OCI-LY1 (cell line): ENCODE results near the gene CDK11A.

Experiments used
- H2AFZ ChIP-seq: fragments of 200-600 bp; sonication (generic), shearing (Covaris generic); 2 replicates; pipeline ENCODE4 v1.6.0; 2014; ENCODE audit warnings: antibody characterized with exemption, mild to moderate bottlenecking, low read length
- H3F3A ChIP-seq: fragments of 200-600 bp; sonication (generic), shearing (Covaris generic); 2 replicates; pipeline ENCODE4 v1.6.0; 2014; ENCODE audit warnings: mild to moderate bottlenecking, antibody characterized with exemption, low read length, moderate library complexity; ENCODE audit not compliant: insufficient read depth
- H3K27ac ChIP-seq: fragments of 200-600 bp; sonication (generic); 2 replicates; pipeline ENCODE4 v1.5.1; 2014; ENCODE audit warnings: low read length, mixed run types, mild to moderate bottlenecking, low read depth; ENCODE audit not compliant: poor library complexity, severe bottlenecking
- H3K27me3 ChIP-seq: fragments of 200-600 bp; sonication (generic); 2 replicates; pipeline ENCODE4 v1.6.0; 2014; ENCODE audit warnings: antibody characterized with exemption, mild to moderate bottlenecking, low read length, moderate library complexity; ENCODE audit not compliant: insufficient read depth
- H3K36me3 ChIP-seq: fragments of 200-600 bp; sonication (generic); 2 replicates; pipeline ENCODE4 v1.6.1; 2014; ENCODE audit warnings: mild to moderate bottlenecking, antibody characterized with exemption, low read length, moderate library complexity, mixed read lengths; ENCODE audit not compliant: insufficient read depth
- H3K4me1 ChIP-seq: fragments of 200-600 bp; sonication (generic); 2 replicates; pipeline ENCODE4 v1.5.1; 2014; ENCODE audit warnings: mild to moderate bottlenecking, low read length, moderate library complexity; ENCODE audit not compliant: insufficient read depth, severe bottlenecking
- H3K4me2 ChIP-seq: fragments of 200-600 bp; sonication (generic), shearing (Covaris generic); 2 replicates; pipeline ENCODE4 v1.6.1; 2014; ENCODE audit warnings: low read length
- H3K4me3 ChIP-seq: fragments of 200-600 bp; sonication (generic); 2 replicates; pipeline ENCODE4 v1.5.1; 2014; ENCODE audit warnings: low read length, low read depth, mild to moderate bottlenecking, mixed read lengths; ENCODE audit not compliant: poor library complexity, severe bottlenecking
- H3K79me2 ChIP-seq: fragments of 200-600 bp; shearing (Covaris generic); 2 replicates; pipeline ENCODE4 v1.6.1; 2016; ENCODE audit warnings: mixed run types, low read length, mixed read lengths; ENCODE audit not compliant: insufficient read depth
- H3K9ac ChIP-seq: fragments of 200-600 bp; sonication (generic), shearing (Covaris generic); 2 replicates; pipeline ENCODE4 v1.6.1; 2014; ENCODE audit warnings: mild to moderate bottlenecking, low read length, mixed read lengths
- H3K9me2 ChIP-seq: fragments of 200-600 bp; sonication (generic), shearing (Covaris generic); 2 replicates; pipeline ENCODE4 v1.6.1; 2014; ENCODE audit warnings: low read depth, mild to moderate bottlenecking, low read length, mixed read lengths
- H3K9me3 ChIP-seq: fragments of 200-600 bp; shearing (Covaris generic); 2 replicates; pipeline ENCODE4 v1.6.1; 2014; ENCODE audit warnings: low read length, mixed read lengths
- H4K20me1 ChIP-seq: fragments of 200-600 bp; sonication (generic), shearing (Covaris generic); 2 replicates; pipeline ENCODE4 v1.6.0; 2016; ENCODE audit warnings: mild to moderate bottlenecking, low read length; ENCODE audit not compliant: insufficient read depth
- EZH2 ChIP-seq: fragments of 200-600 bp; sonication (generic), shearing (Covaris generic); IDR thresholded peaks from 2 replicates; pipeline ENCODE4 v1.8.0; 2017; ENCODE audit warnings: borderline replicate concordance, mixed run types, mild to moderate bottlenecking, antibody characterized with exemption, low read length, moderate library complexity, mixed read lengths
- TF ChIP-seq, protein P1 (sequence below): fragments of 200-600 bp; sonication (generic), shearing (Covaris generic); IDR thresholded peaks from 2 replicates; pipeline ENCODE4 v1.5.1; 2017; ENCODE audit warnings: mild to moderate bottlenecking, antibody characterized with exemption, low read length, moderate library complexity, mixed read lengths

Gene CDK11A

GRCh38 chr1:1760345-1760650 lies 36.1 kb upstream of the CDK11A start:
- Histone ChIP-seq H3K9me2 (no peaks in the 10 kb centered on the region), H3K4me2 (no peak overlapping the region), H3K9ac (no peak overlapping the region), H3K36me3 (peaks cover 97% of the 10 kb centered on the region), H3K9me3 (no peaks in the 10 kb centered on the region), H3K79me2 (peaks cover 10% of the 10 kb centered on the region), H2AFZ (no peak overlapping the region), H3K4me1 (peaks cover 4% of the 10 kb centered on the region), H3K27ac (no peak overlapping the region), H3K4me3 (no peak overlapping the region), H4K20me1 (no peaks in the 10 kb centered on the region), H3F3A (no peaks in the 10 kb centered on the region), H3K27me3 (no peaks in the 10 kb centered on the region)
- no peak for TF ChIP-seq EZH2
- TF ChIP-seq, protein P1, sequence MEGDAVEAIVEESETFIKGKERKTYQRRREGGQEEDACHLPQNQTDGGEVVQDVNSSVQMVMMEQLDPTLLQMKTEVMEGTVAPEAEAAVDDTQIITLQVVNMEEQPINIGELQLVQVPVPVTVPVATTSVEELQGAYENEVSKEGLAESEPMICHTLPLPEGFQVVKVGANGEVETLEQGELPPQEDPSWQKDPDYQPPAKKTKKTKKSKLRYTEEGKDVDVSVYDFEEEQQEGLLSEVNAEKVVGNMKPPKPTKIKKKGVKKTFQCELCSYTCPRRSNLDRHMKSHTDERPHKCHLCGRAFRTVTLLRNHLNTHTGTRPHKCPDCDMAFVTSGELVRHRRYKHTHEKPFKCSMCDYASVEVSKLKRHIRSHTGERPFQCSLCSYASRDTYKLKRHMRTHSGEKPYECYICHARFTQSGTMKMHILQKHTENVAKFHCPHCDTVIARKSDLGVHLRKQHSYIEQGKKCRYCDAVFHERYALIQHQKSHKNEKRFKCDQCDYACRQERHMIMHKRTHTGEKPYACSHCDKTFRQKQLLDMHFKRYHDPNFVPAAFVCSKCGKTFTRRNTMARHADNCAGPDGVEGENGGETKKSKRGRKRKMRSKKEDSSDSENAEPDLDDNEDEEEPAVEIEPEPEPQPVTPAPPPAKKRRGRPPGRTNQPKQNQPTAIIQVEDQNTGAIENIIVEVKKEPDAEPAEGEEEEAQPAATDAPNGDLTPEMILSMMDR = no peak

DNA sequence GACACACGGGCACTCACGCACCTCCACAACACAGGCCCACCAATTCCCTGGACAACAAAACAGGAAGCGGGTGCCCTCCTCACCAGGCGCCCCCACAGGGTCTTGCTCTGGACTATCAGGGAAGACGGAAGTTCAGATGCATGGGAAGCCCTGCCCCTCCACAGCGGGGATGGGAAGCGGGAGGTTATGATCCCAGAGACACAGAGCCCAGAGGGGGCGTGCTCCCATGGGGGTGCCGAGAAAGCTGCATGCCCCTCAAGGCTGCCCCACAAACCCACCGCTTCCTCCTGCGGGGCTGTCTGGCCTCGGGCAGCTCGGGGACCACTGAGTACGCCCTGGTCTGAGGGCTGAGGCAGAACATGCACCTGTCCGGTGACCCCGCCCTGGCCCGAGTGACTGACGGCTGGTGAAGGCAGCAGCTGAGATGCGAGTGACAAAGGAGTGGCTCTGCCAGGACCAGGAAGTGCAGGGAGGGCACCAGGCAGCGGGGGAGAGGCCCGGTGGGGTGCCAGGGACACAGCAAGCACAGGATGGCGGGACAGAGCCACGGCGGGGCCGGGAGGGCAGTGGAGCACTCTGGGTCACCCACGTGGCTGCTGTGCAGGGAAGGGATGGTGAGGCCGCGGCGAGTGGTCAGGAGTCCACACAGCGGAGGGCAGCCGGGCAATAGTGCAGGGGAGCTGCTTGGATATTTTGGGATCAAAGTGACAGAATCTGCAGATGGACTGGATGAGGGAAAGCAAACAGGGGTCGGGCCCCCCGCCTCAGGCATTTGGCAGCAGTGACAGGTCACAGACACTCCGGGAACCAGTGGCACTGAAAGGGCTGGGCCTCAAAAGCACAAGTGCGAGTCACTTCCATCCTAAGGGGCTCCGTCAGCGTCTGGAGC lies 35.5 kb upstream of the CDK11A start:
- TF ChIP-seq, protein P1 = no peak
- TF ChIP-seq EZH2 = no peak
- no peak overlapping the region for H3K9ac ChIP-seq
- no peaks in the 10 kb centered on the region for H3K27me3 ChIP-seq
- H3K9me2 ChIP-seq = no peaks in the 10 kb centered on the region
- H3K27ac ChIP-seq = no peak overlapping the region
- H3K4me2 ChIP-seq = no peak overlapping the region
- no peaks in the 10 kb centered on the region for H4K20me1 ChIP-seq
- H3K4me1 ChIP-seq = peaks cover 4% of the 10 kb centered on the region
- H2AFZ ChIP-seq = no peak overlapping the region
- H3K9me3 ChIP-seq = no peaks in the 10 kb centered on the region
- H3K36me3 ChIP-seq = peaks cover 98% of the 10 kb centered on the region
- H3K4me3 ChIP-seq = no peak overlapping the region
- H3F3A ChIP-seq = no peaks in the 10 kb centered on the region
- peaks cover 5% of the 10 kb centered on the region for H3K79me2 ChIP-seq

DNA sequence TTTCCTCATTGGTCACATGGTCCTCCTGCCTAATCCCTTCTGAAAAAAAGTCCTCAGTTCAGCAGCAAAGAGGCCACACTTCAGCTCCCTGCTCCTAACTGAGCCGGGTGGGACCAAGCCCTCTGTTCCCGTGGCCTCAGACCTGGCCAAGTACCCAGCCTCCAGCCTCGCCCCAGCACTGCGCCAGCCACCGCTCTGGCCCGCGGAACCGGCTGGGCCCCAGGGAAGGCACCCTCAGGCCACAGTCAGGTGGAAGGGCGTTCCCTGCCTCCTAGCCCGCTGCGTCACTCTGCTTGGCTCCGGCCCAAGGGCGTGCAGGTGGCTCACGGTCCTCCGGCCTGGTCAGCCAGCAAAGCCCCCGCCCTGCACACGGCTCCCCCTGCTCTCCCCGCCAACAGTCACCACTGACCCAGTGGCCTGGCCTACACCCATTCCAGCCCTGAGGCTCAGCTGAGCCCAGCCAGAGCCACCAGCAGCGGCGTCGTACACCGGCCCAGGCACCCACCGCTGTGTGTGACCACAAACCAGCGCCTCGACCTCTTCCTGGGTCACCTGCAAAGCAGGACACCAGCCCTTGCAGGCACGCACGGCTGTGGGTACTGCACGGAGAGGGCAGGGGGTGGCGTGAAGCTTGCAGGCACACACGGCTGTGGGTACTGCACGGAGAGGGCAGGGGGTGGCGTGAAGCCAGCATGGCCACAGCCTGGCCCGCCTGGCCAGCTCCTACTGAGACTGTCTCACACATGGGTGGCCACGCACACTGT lies 34.7 kb upstream of the CDK11A start:
- Histone ChIP-seq H4K20me1 (no peaks in the 10 kb centered on the region), H3K4me3 (no peak overlapping the region), H3K36me3 (peaks cover 98% of the 10 kb centered on the region), H3K4me2 (no peak overlapping the region), H3K9me2 (no peaks in the 10 kb centered on the region), H3F3A (no peaks in the 10 kb centered on the region), H3K27ac (no peak overlapping the region), H3K79me2 (peaks cover 4% of the 10 kb centered on the region), H3K9ac (no peak overlapping the region), H3K4me1 (peaks cover 4% of the 10 kb centered on the region), H3K9me3 (no peaks in the 10 kb centered on the region), H3K27me3 (no peaks in the 10 kb centered on the region), H2AFZ (no peak overlapping the region)
- TF ChIP-seq EZH2 = no peak
- TF ChIP-seq, protein P1 = no peak
